Activated naive CD8-positive, alpha-beta T cell (primary cell): ENCODE measurements around the gene RBM22.
A peak's percentile ranks its signal among the peaks of the same experiment; 100 is the strongest.
"Not testable (repeated sequence)": the region's sequence is repeated elsewhere in the genome, so short reads cannot be mapped to it uniquely, and the experiment has no call there.

Experiments
- H3K27ac Mint-ChIP-seq: one replicate; pipeline ENCODE4 v1.8.0; 2021; ENCODE audit warnings: mixed read lengths
- H3K27me3 Mint-ChIP-seq: one replicate; pipeline ENCODE4 v1.8.0; 2021; ENCODE audit warnings: mixed read lengths
- H3K36me3 Mint-ChIP-seq: one replicate; pipeline ENCODE4 v1.8.0; 2021; ENCODE audit warnings: mixed read lengths
- H3K4me1 Mint-ChIP-seq: one replicate; pipeline ENCODE4 v1.8.0; 2021; ENCODE audit warnings: low read depth, mixed read lengths
- H3K4me3 Mint-ChIP-seq: one replicate; pipeline ENCODE4 v1.8.0; 2021; ENCODE audit warnings: mild to moderate bottlenecking, mixed read lengths
- H3K9me3 Mint-ChIP-seq: one replicate; pipeline ENCODE4 v1.8.0; 2021; ENCODE audit warnings: low read depth, mixed read lengths

The RBM22 gene

GRCh38 chr5:150700594-150701377 is at the start of gene RBM22:
Gene RBM22 (minus strand): TSS chr5:150701062. CDS start chr5:150700985, 77 bp downstream.
- H3K4me3 Mint-ChIP-seq = no peak within 1 kb of the TSS
- peaks cover 7% of the 10 kb centered on the region for H3K4me1 Mint-ChIP-seq
- H3K27ac Mint-ChIP-seq = no peak within 1 kb of the TSS
- H3K36me3 Mint-ChIP-seq = peaks cover 2% of the 10 kb centered on the region
- no peaks in the 10 kb centered on the region for H3K27me3 Mint-ChIP-seq
- H3K9me3 Mint-ChIP-seq = no peaks in the 10 kb centered on the region

DNA sequence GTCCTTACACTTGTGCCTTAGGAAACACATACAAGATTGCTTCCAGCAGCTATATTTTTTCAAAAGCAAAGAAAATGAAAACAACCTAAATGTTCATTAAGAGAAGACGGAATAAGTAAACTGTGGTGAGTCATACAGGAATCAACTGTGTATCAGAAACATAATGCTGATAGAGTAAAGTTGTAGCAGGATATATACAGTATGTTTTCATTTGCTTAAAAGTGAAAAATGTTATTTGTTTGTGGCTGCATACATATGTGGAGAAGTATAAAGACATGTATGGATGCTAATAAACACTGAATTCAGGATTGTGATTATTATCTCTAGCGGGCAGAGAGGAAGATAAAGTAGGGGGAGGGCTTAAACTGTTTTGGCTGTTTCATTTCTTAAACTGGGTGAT is 49.6 kb upstream of the RBM22 start:
- Mint-ChIP-seq H3K27ac (peak overlapping the region; percentile 18), H3K4me1 (peaks cover 57% of the 10 kb centered on the region), H3K36me3 (peaks cover 18% of the 10 kb centered on the region)

DNA sequence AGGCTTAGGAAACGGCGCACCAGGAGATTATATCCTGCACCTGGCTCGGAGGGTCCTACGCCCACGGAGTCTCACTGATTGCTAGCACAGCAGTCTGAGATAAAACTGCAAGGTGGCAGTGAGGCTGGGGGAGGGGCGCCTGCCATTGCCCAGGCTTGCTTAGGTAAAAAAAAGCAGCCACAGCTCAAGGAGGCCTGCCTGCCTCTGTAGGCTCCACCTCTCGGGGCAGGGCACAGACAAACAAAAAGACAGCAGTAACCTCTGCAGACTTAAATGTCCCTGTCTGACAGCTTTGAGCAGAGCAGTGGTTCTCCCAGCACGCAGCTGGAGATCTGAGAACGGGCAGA is 42.3 kb upstream of the RBM22 start:
- Mint-ChIP-seq H3K36me3 (peaks cover 20% of the 10 kb centered on the region), H3K4me1 (peaks cover 67% of the 10 kb centered on the region), H3K4me3 (peak overlapping the region; percentile 80), H3K27ac (peak overlapping the region; percentile 97)
- not testable (repeated sequence) for H3K9me3 Mint-ChIP-seq, H3K27me3 Mint-ChIP-seq

More for the DNA sequence above, 49.6 kb upstream of the RBM22 start:
- Mint-ChIP-seq H3K9me3 (no peaks in the 10 kb centered on the region), H3K4me3 (peak overlapping the region; percentile 17), H3K27me3 (no peaks in the 10 kb centered on the region)

DNA sequence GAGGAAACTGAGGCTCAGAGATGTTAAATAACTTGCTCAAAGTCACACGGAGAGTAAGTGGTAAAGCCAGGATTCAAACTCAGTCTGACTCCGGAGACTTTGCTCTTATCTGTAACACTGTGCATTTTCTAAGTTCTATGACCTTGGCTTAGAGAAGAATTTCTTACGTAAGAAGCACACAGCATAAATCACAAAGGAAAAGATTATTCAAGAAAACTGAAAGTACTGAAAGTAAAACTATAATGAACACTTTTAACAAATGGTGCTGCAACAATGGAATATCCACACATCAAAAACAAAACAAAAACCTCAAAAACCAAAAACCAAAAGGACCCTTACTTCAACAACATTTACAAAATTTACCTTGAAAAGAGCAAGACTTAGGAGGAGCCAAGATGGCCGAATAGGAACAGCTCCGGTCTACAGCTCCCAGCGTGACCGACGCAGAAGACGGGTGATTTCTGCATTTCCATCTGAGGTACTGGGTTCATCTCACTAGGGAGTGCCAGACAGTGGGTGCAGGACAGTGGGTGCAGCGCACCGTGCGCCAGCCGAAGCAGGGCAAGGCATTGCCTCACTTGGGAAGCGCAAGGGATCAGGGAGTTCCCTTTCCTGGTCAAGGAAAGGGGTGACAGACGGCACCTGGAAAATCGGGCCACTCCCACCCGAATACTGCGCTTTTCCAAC is 41.7 kb upstream of the RBM22 start:
- Mint-ChIP-seq H3K4me1 (peaks cover 72% of the 10 kb centered on the region), H3K36me3 (peaks cover 20% of the 10 kb centered on the region), H3K4me3 (peak overlapping the region; percentile 80), H3K27ac (peak overlapping the region; percentile 97)
- not testable (repeated sequence) for H3K9me3 Mint-ChIP-seq, H3K27me3 Mint-ChIP-seq

DNA sequence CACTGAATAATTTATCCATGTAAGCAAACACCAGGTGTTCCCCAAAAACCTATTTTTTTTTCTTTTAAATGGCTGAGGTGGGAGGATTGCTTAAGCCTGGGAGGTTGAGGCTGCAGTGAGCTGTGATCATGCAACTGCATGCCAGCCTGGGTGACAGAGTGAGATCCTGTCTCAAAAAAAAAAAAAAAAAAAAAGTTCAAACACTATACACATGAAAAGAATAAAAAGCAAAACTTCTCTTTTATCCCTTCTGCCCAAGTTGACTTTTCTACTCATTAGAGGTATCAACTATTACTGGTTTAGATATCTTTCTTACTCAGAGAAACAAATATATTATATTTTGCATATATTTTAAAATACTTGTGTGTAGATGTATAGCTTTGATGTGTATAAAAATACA is 40.1 kb upstream of the RBM22 start:
- Mint-ChIP-seq H3K4me1 (peaks cover 80% of the 10 kb centered on the region), H3K4me3 (no peak overlapping the region), H3K36me3 (peaks cover 31% of the 10 kb centered on the region), H3K27me3 (no peaks in the 10 kb centered on the region), H3K9me3 (peaks cover 3% of the 10 kb centered on the region), H3K27ac (no peak overlapping the region)

DNA sequence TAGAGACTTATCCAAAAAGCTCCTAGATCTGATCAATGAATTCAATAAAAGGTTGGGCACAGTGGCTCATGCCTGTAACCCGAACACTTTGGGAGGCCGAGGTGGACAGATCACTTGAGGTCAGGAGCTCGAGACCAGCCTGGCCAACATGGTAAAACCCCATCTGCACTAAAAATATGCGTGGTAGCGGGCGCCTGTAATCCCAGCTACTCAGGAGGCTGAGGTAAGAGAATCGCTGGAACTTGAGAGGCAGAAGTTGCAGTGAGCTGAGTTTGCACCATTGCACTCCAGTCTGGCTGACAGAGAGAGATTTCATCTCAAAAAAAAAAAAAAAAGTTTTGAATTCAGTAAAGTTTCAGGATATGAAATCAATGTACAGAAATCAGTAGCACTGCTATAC is 38.0 kb upstream of the RBM22 start:
- Mint-ChIP-seq H3K4me3 (no peak overlapping the region), H3K36me3 (peaks cover 32% of the 10 kb centered on the region), H3K27me3 (no peaks in the 10 kb centered on the region), H3K9me3 (peaks cover 3% of the 10 kb centered on the region), H3K27ac (no peak overlapping the region), H3K4me1 (peaks cover 74% of the 10 kb centered on the region)

DNA sequence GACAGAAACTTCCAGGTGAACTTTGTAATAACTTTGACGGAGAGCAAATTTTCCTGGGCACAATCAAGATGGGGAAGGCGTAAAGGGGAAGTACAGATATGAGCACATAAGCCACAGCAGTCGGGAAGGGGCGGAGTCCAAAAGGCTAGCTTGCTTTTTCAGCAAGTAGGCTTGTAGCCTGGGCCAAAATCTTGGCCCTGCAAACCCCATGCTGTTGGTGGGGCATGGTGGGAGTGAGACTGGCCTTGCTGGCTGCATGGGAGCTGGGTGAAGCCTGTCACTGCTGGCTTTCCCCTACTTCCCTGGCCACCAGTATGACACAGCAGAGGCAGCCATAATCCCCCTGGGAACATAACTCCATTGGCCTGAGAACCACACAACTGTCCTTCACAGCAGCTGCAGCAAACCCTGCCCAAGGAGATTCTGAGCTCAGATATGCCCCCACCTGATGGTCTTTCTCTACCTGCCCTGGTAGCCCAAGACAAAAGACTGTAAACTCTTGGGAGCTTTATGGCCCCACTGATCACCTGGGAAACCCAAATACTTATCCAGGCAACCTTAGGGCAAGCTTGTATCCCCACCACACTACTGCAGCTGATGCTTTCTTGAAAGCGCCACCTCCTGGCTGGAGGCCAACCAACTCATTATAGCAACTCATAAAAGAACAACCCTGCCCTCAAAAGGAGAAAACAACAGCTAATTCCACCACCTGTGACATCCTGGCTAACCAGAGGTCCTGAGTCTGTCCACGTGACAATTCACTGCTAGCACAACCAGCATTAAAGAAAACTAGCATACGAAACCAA is 33.9 kb upstream of the RBM22 start:
- peaks cover 27% of the 10 kb centered on the region for H3K36me3 Mint-ChIP-seq
- peaks cover 39% of the 10 kb centered on the region for H3K4me1 Mint-ChIP-seq
- no peaks in the 10 kb centered on the region for H3K9me3 Mint-ChIP-seq
- no peaks in the 10 kb centered on the region for H3K27me3 Mint-ChIP-seq
- no peak overlapping the region for H3K4me3 Mint-ChIP-seq
- no peak overlapping the region for H3K27ac Mint-ChIP-seq

- Mint-ChIP-seq H3K36me3 (peaks cover 17% of the 10 kb centered on the region), H3K4me1 (peaks cover 12% of the 10 kb centered on the region), H3K27ac (no peak overlapping the region), H3K27me3 (no peaks in the 10 kb centered on the region), H3K4me3 (no peak overlapping the region), H3K9me3 (no peaks in the 10 kb centered on the region)
Measured at GRCh38 chr5:150731669-150732242, 30.9 kb upstream of the RBM22 start.

DNA sequence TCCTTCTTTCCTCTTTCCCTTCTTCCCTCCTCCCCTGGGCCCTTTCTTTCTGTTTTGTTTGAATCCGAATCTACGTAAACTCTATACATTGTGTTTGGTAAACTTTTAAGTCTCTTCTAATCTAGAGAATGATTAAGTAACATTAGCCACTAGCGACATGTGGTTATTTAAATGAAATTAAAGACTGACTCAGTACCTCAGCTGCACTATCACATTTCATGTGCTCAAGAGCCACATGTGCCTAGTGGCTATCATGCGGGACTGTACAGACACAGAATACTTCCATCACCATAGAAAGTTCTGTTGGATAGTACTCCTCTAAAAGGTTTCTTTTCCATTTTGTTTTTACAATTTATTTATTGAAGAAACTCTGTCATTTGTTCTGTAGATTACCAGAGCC is 29.0 kb upstream of the RBM22 start:
- Mint-ChIP-seq H3K4me3 (no peak overlapping the region), H3K27ac (no peak overlapping the region), H3K27me3 (no peaks in the 10 kb centered on the region), H3K36me3 (peaks cover 11% of the 10 kb centered on the region), H3K4me1 (peaks cover 4% of the 10 kb centered on the region), H3K9me3 (no peaks in the 10 kb centered on the region)

- Mint-ChIP-seq H3K27ac (no peak overlapping the region), H3K4me3 (no peak overlapping the region), H3K36me3 (peaks cover 10% of the 10 kb centered on the region), H3K9me3 (no peaks in the 10 kb centered on the region), H3K27me3 (no peaks in the 10 kb centered on the region), H3K4me1 (no peaks in the 10 kb centered on the region)
Measured at GRCh38 chr5:150723845-150724244, 23.0 kb upstream of the RBM22 start.

DNA sequence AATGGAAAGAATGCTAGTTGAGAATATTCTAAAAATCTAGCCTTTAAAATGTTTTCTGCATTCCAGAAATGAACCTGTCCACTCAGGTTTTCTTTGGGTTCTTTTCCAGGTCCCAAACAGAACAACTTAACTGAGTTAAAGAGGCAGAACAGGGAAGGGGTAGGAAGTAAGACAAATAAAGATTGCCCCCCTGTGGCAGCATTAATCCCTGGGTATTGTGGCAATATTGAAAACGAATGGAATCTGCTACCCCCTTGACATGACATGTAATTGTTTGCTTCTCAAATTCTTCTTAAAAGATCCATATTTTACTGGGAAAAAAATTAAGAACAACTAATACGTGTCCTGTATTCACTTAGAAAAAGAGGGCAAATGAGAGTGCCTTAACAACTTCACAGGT is 9.3 kb upstream of the RBM22 start:
- H3K4me3 Mint-ChIP-seq = no peak overlapping the region
- H3K27ac Mint-ChIP-seq = no peak overlapping the region
- no peaks in the 10 kb centered on the region for H3K9me3 Mint-ChIP-seq
- H3K4me1 Mint-ChIP-seq = no peaks in the 10 kb centered on the region
- no peaks in the 10 kb centered on the region for H3K27me3 Mint-ChIP-seq
- H3K36me3 Mint-ChIP-seq = peaks cover 6% of the 10 kb centered on the region

GRCh38 chr5:150706776-150707390 is 6.0 kb upstream of the RBM22 start:
- no peak overlapping the region for H3K27ac Mint-ChIP-seq
- no peaks in the 10 kb centered on the region for H3K9me3 Mint-ChIP-seq
- no peaks in the 10 kb centered on the region for H3K27me3 Mint-ChIP-seq
- H3K4me1 Mint-ChIP-seq = no peaks in the 10 kb centered on the region
- H3K36me3 Mint-ChIP-seq = peaks cover 6% of the 10 kb centered on the region
- no peak overlapping the region for H3K4me3 Mint-ChIP-seq

DNA sequence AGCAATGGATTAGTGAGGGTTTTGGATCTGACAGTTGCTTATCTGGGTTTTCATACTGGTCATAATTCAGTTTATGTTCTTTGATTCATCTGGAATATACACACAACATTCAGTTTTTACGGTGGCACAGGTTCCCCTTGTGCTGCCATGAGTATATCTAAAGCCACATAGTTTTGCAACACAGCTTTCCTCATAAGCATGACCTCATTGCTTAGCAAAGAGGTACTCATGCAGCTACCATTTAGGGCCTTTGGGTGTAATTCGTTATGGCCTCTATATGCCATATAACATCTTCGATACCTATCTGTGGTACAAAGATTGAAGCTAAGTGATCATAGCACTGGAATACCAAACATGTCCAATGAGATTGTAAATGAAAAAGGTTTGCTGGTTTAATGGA is 2.9 kb upstream of the RBM22 start:
- Mint-ChIP-seq H3K4me3 (no peak overlapping the region), H3K4me1 (peaks cover 4% of the 10 kb centered on the region), H3K27me3 (no peaks in the 10 kb centered on the region), H3K27ac (no peak overlapping the region), H3K9me3 (no peaks in the 10 kb centered on the region), H3K36me3 (peaks cover 3% of the 10 kb centered on the region)

DNA sequence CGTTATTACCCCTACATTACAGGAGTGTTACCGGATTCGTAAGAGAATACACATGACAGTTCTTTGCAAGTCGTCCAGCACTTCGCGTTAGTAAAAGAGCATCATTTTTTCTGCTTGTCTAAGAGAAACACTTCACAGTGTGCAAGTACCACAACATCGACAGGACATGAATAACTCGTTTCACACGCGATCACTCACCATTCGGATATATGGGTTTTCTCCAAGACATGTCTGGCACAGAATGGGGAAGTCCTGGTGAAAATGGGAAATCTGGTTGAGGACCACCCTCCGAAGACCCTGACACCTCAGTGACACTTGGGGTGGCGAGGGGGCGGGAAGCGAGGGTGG is 642 bp downstream of the RBM22 start:
- Mint-ChIP-seq H3K27ac (no peak overlapping the region), H3K9me3 (no peaks in the 10 kb centered on the region), H3K4me1 (peaks cover 7% of the 10 kb centered on the region), H3K4me3 (no peak overlapping the region), H3K27me3 (no peaks in the 10 kb centered on the region), H3K36me3 (peaks cover 2% of the 10 kb centered on the region)
